Left lung (tissue), 10 donors: ENCODE results near the gene CARD9. TPM values are rescaled to one million over a fixed set of nuclear protein-coding genes. Genes with fewer than 3 reads are reported as not detected.

Experiments used
- ATAC-seq: fragments of 200-7000 bp; cut with Tn5 transposase; one replicate; pipeline ENCODE4 v1.9.1; 2020; ENCODE audit warnings: moderate library complexity
- DNase-seq, 4 donors: peaks; one replicate each; pipeline ENCODE4 v3.0.0-alpha.2; 2013 to 2020
- H3K27ac ChIP-seq, 2 donors: fragments of 200-600 bp; sonication (generic) in 1 of 2; one replicate each; pipeline versions ENCODE4 v1.5.0 to v1.8.0; 2020 to 2021
- H3K27me3 ChIP-seq, 2 donors: fragments of 200-600 bp; sonication (generic) in 1 of 2; one replicate each; pipeline versions ENCODE4 v1.5.0 to v1.8.0; 2020 to 2021
- H3K36me3 ChIP-seq, 2 donors: fragments of 200-600 bp; sonication (generic) in 1 of 2; one replicate each; pipeline versions ENCODE4 v1.5.0 to v1.8.0; 2020 to 2021
- H3K4me1 ChIP-seq, 2 donors: fragments of 200-600 bp; one replicate each; pipeline ENCODE4 v1.8.0; 2021
- H3K4me3 ChIP-seq, 2 donors: fragments of 200-600 bp; sonication (generic) in 1 of 2; one replicate each; pipeline versions ENCODE4 v1.5.0 to v1.8.0; 2020 to 2021; ENCODE audit warnings: mild to moderate bottlenecking in 1 of 2
- H3K9me3 ChIP-seq, 2 donors: fragments of 200-600 bp; sonication (generic) in 1 of 2; one replicate each; pipeline versions ENCODE4 v1.5.0 to v1.8.0; 2020 to 2021
- CTCF ChIP-seq, 2 donors: fragments of 200-600 bp; sonication (generic) in 1 of 2; IDR thresholded peaks; one replicate each; pipeline versions ENCODE4 v1.5.0 to v1.8.0; 2021; ENCODE audit warnings: antibody characterized with exemption in 2 of 2
- intact Hi-C, 2 donors: fragments of 100-400 bp; cut with DNase I; formaldehyde crosslinking; loops; one replicate each; pipeline versions ENCODE4 v1.11.2 to v1.14.2; 2022
- polyA plus RNA-seq, 6 donors: library from polyadenylated mRNA; unstranded; fragments of 120-200 nt; gene quantifications; one replicate each; pipeline ENCODE4 v1.2.1, GENCODE V29; 2013; ENCODE audit not compliant: insufficient read length in 6 of 6
- total RNA-seq, 2 donors: library from RNA; stranded (reverse); fragmentation: NEBNext Ultra II Directional; extraction: Animal tissue kit (Norgen Biotek cat#: 25700); gene quantifications; one replicate each; pipeline ENCODE4 v1.2.1, GENCODE V29; 2021
- donor health status: DM: no; HTN: yes; CAD: no.
- donor health status: DM: no; HTN: no; CAD: no.

The CARD9 gene
- total and polyA plus RNA-seq, 8 donors = 0.66 to 11.1 (median 1.4) TPM

- Histone ChIP-seq H3K27ac (no peak overlapping the region), H3K9me3 (no peaks in the 10 kb centered on the region), H3K36me3 (peaks cover 8 to 100% of the 10 kb centered on the region in 2 donors), H3K4me1 (no peaks in the 10 kb centered on the region), H3K4me3 (no peak overlapping the region), H3K27me3 (no peaks in the 10 kb centered on the region)
- intact Hi-C loops = no loop called here
- ATAC-seq (no peak), DNase-seq (no peak)
- no peak for TF ChIP-seq CTCF (IDR thresholded peaks at IDR 0.05)
These were observed 45.0 kb upstream of the CARD9 start for GRCh38 chr9:136418182-136419091.

GRCh38 chr9:136416914-136417313 lies 43.4 kb upstream of the CARD9 start:
- ATAC-seq = no peak
- Histone ChIP-seq H3K27me3 (no peaks in the 10 kb centered on the region), H3K27ac (no peak overlapping the region), H3K9me3 (no peaks in the 10 kb centered on the region), H3K36me3 (peaks cover 4 to 100% of the 10 kb centered on the region in 2 donors), H3K4me3 (no peak overlapping the region), H3K4me1 (peaks cover 0 to 4% of the 10 kb centered on the region in 2 donors)
- no peak for TF ChIP-seq CTCF (IDR thresholded peaks at IDR 0.05)
- DNase-seq = no peak
- intact Hi-C loops = no loop called here

GRCh38 chr9:136416427-136416826 lies 43.0 kb upstream of the CARD9 start:
- H3K27ac ChIP-seq = no peak overlapping the region
- no peak for DNase-seq
- H3K36me3 ChIP-seq = peaks cover 4 to 96% of the 10 kb centered on the region in 2 donors
- peaks cover 4 to 9% of the 10 kb centered on the region in 2 donors for H3K4me1 ChIP-seq
- no peak for TF ChIP-seq CTCF (IDR thresholded peaks at IDR 0.05)
- intact Hi-C loops = no loop called here
- no peaks in the 10 kb centered on the region for H3K9me3 ChIP-seq
- no peaks in the 10 kb centered on the region for H3K27me3 ChIP-seq
- ATAC-seq = no peak
- no peak overlapping the region for H3K4me3 ChIP-seq

- Histone ChIP-seq H3K9me3 (no peaks in the 10 kb centered on the region), H3K27ac (no peak overlapping the region), H3K36me3 (peaks cover 4 to 61% of the 10 kb centered on the region in 2 donors), H3K4me3 (no peak overlapping the region), H3K4me1 (peaks cover 20 to 32% of the 10 kb centered on the region in 2 donors), H3K27me3 (no peaks in the 10 kb centered on the region)
- intact Hi-C loops = no loop called here
- ATAC-seq = no peak
- no peak for TF ChIP-seq CTCF (IDR thresholded peaks at IDR 0.05)
- DNase-seq = no peak
These were observed 39.5 kb upstream of the CARD9 start for GRCh38 chr9:136412962-136413361.

- H3K4me1 ChIP-seq = peaks cover 20 to 32% of the 10 kb centered on the region in 2 donors
- ATAC-seq = no peak
- no peak for DNase-seq
- no peak for TF ChIP-seq CTCF (IDR thresholded peaks at IDR 0.05)
- H3K4me3 ChIP-seq = peak overlapping the region; percentile 73 to 97
- H3K27me3 ChIP-seq = no peaks in the 10 kb centered on the region
- H3K36me3 ChIP-seq = peaks cover 2 to 61% of the 10 kb centered on the region in 2 donors
- H3K9me3 ChIP-seq = no peaks in the 10 kb centered on the region
- H3K27ac ChIP-seq = no peak overlapping the region
- intact Hi-C loops = no loop called here
These were observed 37.9 kb upstream of the CARD9 start for GRCh38 chr9:136411378-136411777.
